ENCODE results near the gene FES.

The FES gene

GRCh38 chr15:90902040-90902839, 17.9 kb downstream of the FES start:
- POLR2A ChIA-PET = interaction anchor here (1.0 to 1.4 kb wide), 2 partner anchors 19 to 29 kb away, joined by 3 to 4 read pairs; no protein-coding TSS in a partner anchor
- CTCF ChIA-PET = interaction anchor here (0.6 to 10.8 kb wide), 25 partner anchors 8 to 582 kb away, joined by 3 to 211 read pairs (median 4); partner anchors contain the start of genes FES, HDDC3 and UNC45A
- TF ChIP-seq CTCF (IDR thresholded peaks at IDR 0.05; ENCODE audit: control extremely low read depth, extremely low read depth, low read depth, missing control alignments) = peak; percentile 86
- peak; percentile 92 for DNase-seq (ENCODE audit: extremely low spot score)

GRCh38 chr15:90902840-90903732, 18.8 kb downstream of the FES start, which contains the start of gene MAN2A2:
Gene MAN2A2 (plus strand): TSS chr15:90903302. CDS start chr15:90904208, 906 bp downstream.
- TF ChIP-seq CTCF (IDR thresholded peaks at IDR 0.05; ENCODE audit: control extremely low read depth, extremely low read depth, low read depth, missing control alignments) = no peak
- POLR2A ChIA-PET = interaction anchor here (1.0 to 1.6 kb wide), 3 partner anchors 19 to 30 kb away, joined by 3 to 5 read pairs (median 4); partner anchors contain the start of gene HDDC3
- CTCF ChIA-PET = interaction anchor here (0.7 to 10.8 kb wide), 21 partner anchors 8 to 583 kb away, joined by 3 to 211 read pairs (median 5); partner anchors contain the start of genes FES, HDDC3 and UNC45A
- peak; percentile 88 for DNase-seq (ENCODE audit: extremely low spot score)

GRCh38 chr15:90903733-90904536, 19.6 kb downstream of the FES start:
- no peak for TF ChIP-seq CTCF (IDR thresholded peaks at IDR 0.05; ENCODE audit: control extremely low read depth, extremely low read depth, low read depth, missing control alignments)
- DNase-seq (ENCODE audit: extremely low spot score) = no peak
- POLR2A ChIA-PET = interaction anchor here (1.4 to 1.6 kb wide), 2 partner anchors 27 to 29 kb away, joined by 4 to 5 read pairs; partner anchors contain the start of gene HDDC3
- CTCF ChIA-PET = interaction anchor here (1.4 to 10.8 kb wide), 12 partner anchors 11 to 584 kb away, joined by 3 to 211 read pairs (median 7); partner anchors contain the start of genes FES, HDDC3 and UNC45A

- no peak for DNase-seq (ENCODE audit: extremely low spot score)
- no peak for TF ChIP-seq CTCF (IDR thresholded peaks at IDR 0.05; ENCODE audit: control extremely low read depth, extremely low read depth, low read depth, missing control alignments)
- CTCF ChIA-PET = interaction anchor here (2.0 to 10.8 kb wide), 4 partner anchors 10 to 584 kb away, joined by 8 to 211 read pairs (median 42); partner anchors contain the start of genes FES, HDDC3 and UNC45A
- POLR2A ChIA-PET = no interaction called here
These were observed 20.4 kb downstream of the FES start for GRCh38 chr15:90904746-90905145.

- TF ChIP-seq CTCF (IDR thresholded peaks at IDR 0.05; ENCODE audit: control extremely low read depth, extremely low read depth, low read depth, missing control alignments) = no peak
- ChIA-PET CTCF (interaction anchor here (1.0 to 10.8 kb wide), 8 partner anchors 9 to 585 kb away, joined by 3 to 211 read pairs (median 6); partner anchors contain the start of genes FES, HDDC3 and UNC45A), POLR2A (no interaction called here)
- DNase-seq (ENCODE audit: extremely low spot score) = no peak
These were observed 21.2 kb downstream of the FES start for GRCh38 chr15:90905306-90906180.

Data from GM10248 (cell line).